Mucosa of rectum (tissue), 2 donors: ENCODE results near the gene NRXN3.

Experiments used
- H3K27ac ChIP-seq, 2 donors: one replicate each; pipeline ENCODE4 v1.7.0; 2013; ENCODE audit warnings: inconsistent platforms in 2 of 2, low read depth in 2 of 2, low read length in 2 of 2
- H3K27me3 ChIP-seq, 2 donors: one replicate each; pipeline ENCODE4 v1.7.0; 2013; ENCODE audit warnings: low read length in 2 of 2; ENCODE audit not compliant: control insufficient read depth in 2 of 2, insufficient read depth in 2 of 2
- H3K36me3 ChIP-seq, 2 donors: one replicate each; pipeline ENCODE4 v1.7.0; 2013; ENCODE audit warnings: low read length in 2 of 2; ENCODE audit not compliant: control insufficient read depth in 2 of 2, insufficient read depth in 2 of 2
- H3K4me1 ChIP-seq, 2 donors: one replicate each; pipeline ENCODE4 v1.7.0; 2013; ENCODE audit warnings: low read length in 2 of 2, mild to moderate bottlenecking in 1 of 2; ENCODE audit not compliant: control insufficient read depth in 2 of 2, insufficient read depth in 2 of 2
- H3K4me3 ChIP-seq, 2 donors: one replicate each; pipeline ENCODE4 v1.7.0; 2013; ENCODE audit warnings: low read length in 2 of 2
- H3K9ac ChIP-seq, 2 donors: one replicate each; pipeline ENCODE4 v1.7.0; 2013; ENCODE audit warnings: low read length in 2 of 2, low read depth in 1 of 2, mild to moderate bottlenecking in 1 of 2
- H3K9me3 ChIP-seq, 2 donors: one replicate each; pipeline ENCODE4 v1.7.0; 2013; ENCODE audit warnings: low read length in 2 of 2; ENCODE audit not compliant: control insufficient read depth in 2 of 2
- donor health status: healthy.
- donor health status: Normal muscosa, but diverticular disease.

Gene NRXN3

GRCh38 chr14:78196323-78196722 lies 26.1 kb downstream of the NRXN3 start:
- no peak overlapping the region for H3K4me3 ChIP-seq
- H3K9me3 ChIP-seq = no peaks in the 10 kb centered on the region
- H3K9ac ChIP-seq = no peak overlapping the region
- no peaks in the 10 kb centered on the region for H3K36me3 ChIP-seq
- no peaks in the 10 kb centered on the region for H3K4me1 ChIP-seq
- no peaks in the 10 kb centered on the region for H3K27me3 ChIP-seq
- no peak overlapping the region for H3K27ac ChIP-seq

- Histone ChIP-seq H3K9ac (no peak overlapping the region), H3K4me3 (no peak overlapping the region), H3K9me3 (no peaks in the 10 kb centered on the region), H3K27me3 (no peaks in the 10 kb centered on the region), H3K4me1 (no peaks in the 10 kb centered on the region), H3K27ac (no peak overlapping the region), H3K36me3 (no peaks in the 10 kb centered on the region)
These were observed 26.9 kb downstream of the NRXN3 start for GRCh38 chr14:78197051-78197450.

- Histone ChIP-seq H3K27me3 (no peaks in the 10 kb centered on the region), H3K27ac (no peak overlapping the region), H3K9ac (no peak overlapping the region), H3K4me1 (no peaks in the 10 kb centered on the region), H3K4me3 (no peak overlapping the region), H3K9me3 (no peaks in the 10 kb centered on the region), H3K36me3 (no peaks in the 10 kb centered on the region)
These were observed 32.0 kb downstream of the NRXN3 start for GRCh38 chr14:78202163-78202562.

DNA sequence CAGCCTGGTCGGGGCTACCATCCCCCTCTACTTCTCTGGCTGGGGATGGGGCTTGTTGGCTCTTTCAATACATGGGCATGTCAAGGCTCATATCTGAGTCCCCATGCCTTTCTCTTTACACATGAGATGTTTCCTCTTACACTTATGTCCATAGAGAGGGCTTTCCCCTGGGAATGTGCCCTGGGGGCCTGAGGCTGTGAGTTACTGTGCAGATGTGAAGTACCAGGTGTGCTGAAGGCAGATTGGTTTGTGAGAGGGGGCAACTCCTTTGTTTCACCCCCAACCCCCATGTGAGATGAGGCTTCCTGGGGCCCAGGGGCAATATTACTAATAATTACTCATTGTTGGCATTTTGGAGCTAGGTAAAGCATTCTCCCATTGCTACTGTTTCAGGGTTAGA lies 32.8 kb downstream of the NRXN3 start:
- Histone ChIP-seq H3K9ac (no peak overlapping the region), H3K4me1 (no peaks in the 10 kb centered on the region), H3K4me3 (no peak overlapping the region), H3K27ac (no peak overlapping the region), H3K36me3 (no peaks in the 10 kb centered on the region), H3K27me3 (no peaks in the 10 kb centered on the region), H3K9me3 (no peaks in the 10 kb centered on the region)

- Histone ChIP-seq H3K4me3 (no peak overlapping the region), H3K9ac (no peak overlapping the region), H3K27ac (no peak overlapping the region), H3K4me1 (no peaks in the 10 kb centered on the region), H3K27me3 (no peaks in the 10 kb centered on the region), H3K36me3 (no peaks in the 10 kb centered on the region), H3K9me3 (no peaks in the 10 kb centered on the region)
These were observed 37.2 kb downstream of the NRXN3 start for GRCh38 chr14:78207414-78207813.

- Histone ChIP-seq H3K27ac (no peak overlapping the region), H3K4me3 (no peak overlapping the region), H3K4me1 (no peaks in the 10 kb centered on the region), H3K9ac (no peak overlapping the region), H3K27me3 (no peaks in the 10 kb centered on the region), H3K9me3 (no peaks in the 10 kb centered on the region), H3K36me3 (no peaks in the 10 kb centered on the region)
These were observed 50.1 kb downstream of the NRXN3 start for GRCh38 chr14:78220273-78220672.

GRCh38 chr14:78222746-78223145 lies 52.6 kb downstream of the NRXN3 start:
- no peaks in the 10 kb centered on the region for H3K9me3 ChIP-seq
- H3K27me3 ChIP-seq = no peaks in the 10 kb centered on the region
- no peaks in the 10 kb centered on the region for H3K36me3 ChIP-seq
- no peak overlapping the region for H3K27ac ChIP-seq
- H3K4me3 ChIP-seq = no peak overlapping the region
- H3K4me1 ChIP-seq = no peaks in the 10 kb centered on the region
- no peak overlapping the region for H3K9ac ChIP-seq

- Histone ChIP-seq H3K36me3 (no peaks in the 10 kb centered on the region), H3K9ac (no peak overlapping the region), H3K27ac (no peak overlapping the region), H3K27me3 (no peaks in the 10 kb centered on the region), H3K4me1 (no peaks in the 10 kb centered on the region), H3K9me3 (no peaks in the 10 kb centered on the region), H3K4me3 (no peak overlapping the region)
These were observed 57.3 kb downstream of the NRXN3 start for GRCh38 chr14:78227248-78228077.

DNA sequence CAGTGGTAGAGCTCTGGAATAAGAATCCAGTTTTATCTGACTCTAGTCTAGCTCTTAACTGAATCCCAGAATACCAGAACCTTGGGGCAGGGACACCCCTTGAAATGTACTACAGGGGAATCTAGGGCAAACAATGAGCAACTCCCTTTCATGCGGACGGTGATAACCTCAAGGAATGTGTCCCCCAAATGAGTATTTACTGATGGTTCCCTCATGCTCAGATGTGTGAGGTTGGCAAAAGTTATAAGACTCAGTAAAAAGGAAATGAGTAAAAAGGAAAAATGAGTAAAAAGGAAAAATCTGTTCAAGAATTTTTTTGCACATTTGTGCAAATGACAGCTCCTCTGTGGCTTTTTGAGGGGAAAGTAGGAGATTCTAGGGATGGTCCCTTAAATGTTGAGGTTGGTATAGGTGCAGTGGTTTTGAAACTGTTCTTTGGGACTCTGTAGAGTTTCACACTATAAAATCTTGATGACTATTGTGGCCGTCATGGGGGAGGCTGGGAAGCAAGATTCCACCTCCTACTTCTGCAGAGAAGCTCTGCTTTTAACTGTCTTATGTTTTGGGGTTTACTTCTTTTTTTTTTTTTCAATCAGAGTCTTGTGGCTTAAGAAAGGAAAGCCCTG lies 58.6 kb downstream of the NRXN3 start:
- H3K27me3 ChIP-seq = no peaks in the 10 kb centered on the region
- H3K4me3 ChIP-seq = no peak overlapping the region
- H3K36me3 ChIP-seq = no peaks in the 10 kb centered on the region
- H3K4me1 ChIP-seq = no peaks in the 10 kb centered on the region
- no peak overlapping the region for H3K27ac ChIP-seq
- no peak overlapping the region for H3K9ac ChIP-seq
- H3K9me3 ChIP-seq = no peaks in the 10 kb centered on the region

DNA sequence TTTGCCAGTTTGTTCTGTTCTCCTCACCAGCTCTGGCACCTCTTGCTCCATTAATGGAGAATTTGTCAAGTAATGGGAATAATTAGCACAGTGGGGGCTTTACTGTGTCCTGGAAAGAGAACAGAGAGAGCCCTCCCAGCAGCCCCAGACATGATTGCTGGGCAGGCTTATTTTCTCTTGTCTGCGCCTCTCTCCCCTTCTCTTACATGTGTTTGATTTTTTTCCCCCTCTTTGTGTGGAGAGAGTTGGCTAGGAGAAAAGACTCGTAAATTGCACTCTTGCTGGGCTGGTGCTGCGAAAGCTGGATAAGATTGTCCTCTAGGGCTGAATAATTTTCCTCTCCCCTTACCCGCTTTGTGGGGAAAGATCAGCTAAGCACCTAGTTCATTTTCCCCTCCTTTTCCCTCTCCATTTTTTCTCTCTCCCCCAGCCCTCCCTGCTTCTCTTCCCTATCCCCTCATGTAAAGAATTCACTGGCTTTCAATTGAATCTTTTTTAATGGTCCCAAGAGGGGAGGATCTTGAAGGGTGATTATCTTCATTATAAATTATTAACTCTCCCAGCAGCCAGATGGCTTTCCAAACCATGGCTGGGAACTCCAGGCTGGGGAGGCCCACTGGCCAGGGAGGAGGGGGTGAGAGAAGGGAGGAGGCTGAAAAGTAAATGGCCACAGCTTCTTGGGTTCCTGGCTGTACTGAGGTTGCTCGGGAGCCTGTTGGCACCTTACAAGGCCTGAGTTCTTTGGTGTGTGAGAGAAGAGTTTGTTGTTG lies 62.2 kb downstream of the NRXN3 start:
- no peaks in the 10 kb centered on the region for H3K4me1 ChIP-seq
- H3K27ac ChIP-seq = no peak overlapping the region
- no peak overlapping the region for H3K9ac ChIP-seq
- no peak overlapping the region for H3K4me3 ChIP-seq
- H3K9me3 ChIP-seq = no peaks in the 10 kb centered on the region
- no peaks in the 10 kb centered on the region for H3K27me3 ChIP-seq
- H3K36me3 ChIP-seq = no peaks in the 10 kb centered on the region
